Measurements from ENCODE around the gene HYKK. TPM values are rescaled to one million over a fixed set of nuclear protein-coding genes. Genes with fewer than 3 reads are reported as not detected.
"Not testable (repeated sequence)": the region's sequence is repeated elsewhere in the genome, so short reads cannot be mapped to it uniquely, and the experiment has no call there.

HYKK gene
- total RNA-seq, 4 donors from 2014 or later, result 7.0 to 15.0 (median 9.1) TPM

GRCh38 chr15:78542647-78543046, 35.3 kb downstream of the HYKK start:
- intact Hi-C loops (cut with DNase I), result no loop called here
- H3K36me3 ChIP-seq, result peaks cover 37% of the 10 kb centered on the region in 2 donors
- WGBS, 2 donors, result 95 to 96% methylated on average over 3 of the region's 3 CpGs

GRCh38 chr15:78550194-78550593, 42.8 kb downstream of the HYKK start:
- intact Hi-C loops (cut with DNase I), result no loop called here
- Histone ChIP-seq H3K36me3 (peaks cover 40 to 51% of the 10 kb centered on the region in 2 donors), H3K4me3 (replicated peaks in 1 of 3) (no peak overlapping the region), H3K27ac (no peak overlapping the region), H3K4me1 (no peaks in the 10 kb centered on the region), H3K9me3 (no peaks in the 10 kb centered on the region), H3K27me3 (no peaks in the 10 kb centered on the region)
- WGBS, 2 donors, result 81 to 85% methylated on average over 6 of the region's 6 CpGs
- TF ChIP-seq POLR2A (IDR thresholded peaks at IDR 0.05), result no peak
- TF ChIP-seq CTCF (IDR thresholded peaks at IDR 0.05), result no peak
- no peak for DNase-seq

More at GRCh38 chr15:78542647-78543046, 35.3 kb downstream of the HYKK start:
- H3K4me3 ChIP-seq (replicated peaks in 1 of 3), result no peak overlapping the region
- no peak for DNase-seq
- TF ChIP-seq POLR2A (IDR thresholded peaks at IDR 0.05) (no peak), CTCF (IDR thresholded peaks at IDR 0.05) (no peak)
- H3K27me3 ChIP-seq, result no peaks in the 10 kb centered on the region
- no peaks in the 10 kb centered on the region for H3K9me3 ChIP-seq
- H3K4me1 ChIP-seq, result peaks cover 7 to 10% of the 10 kb centered on the region in 2 donors
- H3K27ac ChIP-seq, result no peak overlapping the region

- no peaks in the 10 kb centered on the region for H3K9me3 ChIP-seq
- peaks cover 34 to 44% of the 10 kb centered on the region in 2 donors for H3K36me3 ChIP-seq
- H3K4me3 ChIP-seq (replicated peaks in 1 of 3), result no peak overlapping the region
- WGBS, 2 donors, result 80 to 87% methylated on average over 3 of the region's 3 CpGs
- no peak overlapping the region for H3K27ac ChIP-seq
- H3K27me3 ChIP-seq, result no peaks in the 10 kb centered on the region
- TF ChIP-seq CTCF (IDR thresholded peaks at IDR 0.05) (no peak), POLR2A (IDR thresholded peaks at IDR 0.05) (no peak)
- DNase-seq, result no peak
- no peaks in the 10 kb centered on the region for H3K4me1 ChIP-seq
- intact Hi-C loops (cut with DNase I), result no loop called here
Observed at GRCh38 chr15:78550815-78551214, 43.4 kb downstream of the HYKK start.

GRCh38 chr15:78551902-78552301, 44.5 kb downstream of the HYKK start:
- no peak for TF ChIP-seq CTCF (IDR thresholded peaks at IDR 0.05)
- no peak for TF ChIP-seq POLR2A (IDR thresholded peaks at IDR 0.05)
- H3K4me1 ChIP-seq, result no peaks in the 10 kb centered on the region
- no peak overlapping the region for H3K27ac ChIP-seq
- DNase-seq, result no peak
- 86 to 90% methylated on average over 5 of the region's 5 CpGs for WGBS, 2 donors
- H3K4me3 ChIP-seq (replicated peaks in 1 of 3), result no peak overlapping the region
- H3K9me3 ChIP-seq, result no peaks in the 10 kb centered on the region
- intact Hi-C loops (cut with DNase I), result no loop called here
- H3K36me3 ChIP-seq, result peaks cover 24 to 34% of the 10 kb centered on the region in 2 donors
- H3K27me3 ChIP-seq, result no peaks in the 10 kb centered on the region

- TF ChIP-seq CTCF (IDR thresholded peaks at IDR 0.05) (no peak), POLR2A (IDR thresholded peaks at IDR 0.05) (no peak)
Observed at GRCh38 chr15:78552597-78552996, 45.2 kb downstream of the HYKK start.

GRCh38 chr15:78560201-78560600, 52.8 kb downstream of the HYKK start:
- H3K9me3 ChIP-seq; H3K36me3 ChIP-seq; H3K4me1 ChIP-seq; DNase-seq; H3K4me3 ChIP-seq (replicated peaks in 1 of 3); H3K27ac ChIP-seq; intact Hi-C loops (cut with DNase I); H3K27me3 ChIP-seq: not testable (repeated sequence)
- 92% methylated on average over 10 of the region's 10 CpGs for WGBS, 2 donors

More at GRCh38 chr15:78552597-78552996, 45.2 kb downstream of the HYKK start:
- Histone ChIP-seq H3K27ac (no peak overlapping the region), H3K9me3 (no peaks in the 10 kb centered on the region), H3K4me3 (replicated peaks in 1 of 3) (no peak overlapping the region), H3K4me1 (no peaks in the 10 kb centered on the region), H3K27me3 (no peaks in the 10 kb centered on the region), H3K36me3 (peaks cover 17 to 27% of the 10 kb centered on the region in 2 donors)
- intact Hi-C loops (cut with DNase I), result no loop called here
- 65 to 76% methylated on average over 5 of the region's 5 CpGs for WGBS, 2 donors
- no peak for DNase-seq

All from thyroid gland (tissue), 4 donors.